ENCODE data around the gene CYGB. TPM values are rescaled to one million over a fixed set of nuclear protein-coding genes. Genes with fewer than 3 reads are reported as not detected.
"Not testable (repeated sequence)": the region's sequence is repeated elsewhere in the genome, so short reads cannot be mapped to it uniquely, and the experiment has no call there.

Gene CYGB
- total RNA-seq, 1 donor from 2014 or later: not detected

DNA sequence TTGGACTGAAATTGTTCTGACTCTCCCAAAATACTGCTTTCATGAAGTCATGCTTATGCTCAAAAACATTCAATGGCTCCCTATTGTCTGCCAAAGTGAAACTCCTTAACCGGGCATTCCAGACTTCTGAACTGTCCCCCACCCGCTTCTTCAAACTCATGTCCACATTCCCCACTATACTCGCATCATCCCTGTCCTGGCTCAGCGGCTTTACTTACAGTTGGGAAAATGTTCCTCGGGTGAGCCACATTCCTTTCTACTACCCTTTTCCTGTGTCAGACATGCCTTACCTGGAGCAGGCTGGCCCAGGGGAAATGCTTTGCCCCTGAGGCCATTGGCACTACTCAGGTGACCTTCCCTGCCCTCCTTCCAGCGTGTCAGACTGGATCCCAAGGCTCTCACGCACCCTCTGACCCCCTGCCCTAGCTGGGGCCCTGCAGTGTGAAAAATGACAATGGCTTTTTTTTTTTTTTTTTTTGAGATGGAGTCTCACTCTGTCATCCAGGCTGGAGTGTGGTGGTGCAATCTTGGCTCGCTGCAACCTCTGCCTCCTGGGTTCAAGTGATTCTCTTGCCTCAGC is 5.3 kb downstream of the CYGB start:
- no peaks in the 10 kb centered on the region for H3K36me3 Mint-ChIP-seq (ENCODE audit: low read depth)
- no peak overlapping the region for H3K4me3 Mint-ChIP-seq
- no peak overlapping the region for H3K27ac Mint-ChIP-seq
- peaks cover 25% of the 10 kb centered on the region for H3K27me3 Mint-ChIP-seq
- intact Hi-C loops (cut with micrococcal nuclease): no loop called here
- H3K9me3 Mint-ChIP-seq: no peaks in the 10 kb centered on the region
- no peak for DNase-seq
- H3K4me1 Mint-ChIP-seq: peaks cover 3% of the 10 kb centered on the region

DNA sequence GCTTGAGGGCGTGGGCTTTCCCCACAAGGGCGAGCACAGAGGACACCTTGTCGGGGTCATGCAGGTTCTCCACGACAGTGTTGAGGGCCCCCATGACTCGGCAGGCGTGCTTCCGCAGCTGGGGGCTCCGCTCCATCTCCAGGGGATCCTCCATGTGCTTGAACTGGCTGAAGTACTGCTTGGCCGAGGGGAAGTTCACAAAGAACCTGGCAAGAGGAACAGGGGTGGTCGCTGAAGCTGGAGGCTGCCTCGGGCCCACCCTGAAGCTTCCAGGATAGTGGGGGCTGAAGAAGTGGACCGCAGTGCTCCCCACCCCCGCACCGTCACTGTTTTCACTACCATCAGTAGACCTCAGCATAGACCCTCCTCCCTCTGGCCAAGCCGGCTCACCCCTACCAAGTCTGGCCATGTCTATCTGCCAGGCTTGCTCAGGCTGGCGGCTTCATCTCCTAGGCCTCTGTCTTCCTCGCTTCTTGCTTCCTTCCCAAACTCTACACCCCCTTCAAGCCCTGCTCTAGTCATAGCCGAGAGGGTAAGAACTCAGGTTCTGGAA is 5.9 kb downstream of the CYGB start:
- intact Hi-C loops (cut with micrococcal nuclease): no loop called here
- no peak for DNase-seq
- Mint-ChIP-seq H3K27me3 (peaks cover 21% of the 10 kb centered on the region), H3K4me1 (peaks cover 3% of the 10 kb centered on the region), H3K9me3 (no peaks in the 10 kb centered on the region), H3K4me3 (no peak overlapping the region), H3K36me3 (ENCODE audit: low read depth) (no peaks in the 10 kb centered on the region), H3K27ac (no peak overlapping the region)

DNA sequence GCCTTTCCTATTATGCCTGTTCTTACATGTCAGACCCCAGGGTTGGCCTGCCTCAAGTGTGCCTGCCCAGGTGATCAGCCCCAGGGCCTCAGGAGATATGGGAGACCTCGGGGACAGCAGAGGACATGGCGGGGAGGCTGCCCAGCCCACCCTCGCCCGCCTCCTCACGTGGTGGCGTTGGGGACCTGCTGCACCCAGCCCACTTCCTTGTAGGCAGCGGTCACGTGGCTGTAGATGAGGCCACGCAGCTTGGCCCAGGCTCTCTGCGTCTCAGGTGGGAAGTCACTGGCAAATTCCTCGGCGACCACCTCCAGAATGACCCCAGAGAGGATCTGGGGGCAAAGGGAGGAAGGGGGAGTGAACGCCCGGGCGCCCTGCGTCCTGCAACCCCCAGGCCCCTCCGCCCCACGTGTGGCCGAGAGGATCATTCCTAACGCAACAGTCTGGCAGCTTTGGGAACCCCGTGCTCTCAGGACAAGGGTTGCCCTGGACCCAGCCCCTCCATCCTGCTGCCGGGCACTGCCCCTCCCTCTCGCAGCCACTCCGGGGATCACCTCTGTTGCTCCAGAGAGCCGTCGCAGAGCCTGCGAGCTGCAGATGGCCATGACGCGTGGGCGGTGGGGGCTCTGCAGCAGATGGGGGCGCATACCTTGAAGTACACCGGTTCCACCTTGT is 6.6 kb downstream of the CYGB start:
- Mint-ChIP-seq H3K9me3 (no peaks in the 10 kb centered on the region), H3K36me3 (ENCODE audit: low read depth) (no peaks in the 10 kb centered on the region), H3K4me1 (peaks cover 3% of the 10 kb centered on the region), H3K4me3 (no peak overlapping the region), H3K27ac (no peak overlapping the region), H3K27me3 (peaks cover 15% of the 10 kb centered on the region)
- DNase-seq: no peak
- intact Hi-C loops (cut with micrococcal nuclease): no loop called here

DNA sequence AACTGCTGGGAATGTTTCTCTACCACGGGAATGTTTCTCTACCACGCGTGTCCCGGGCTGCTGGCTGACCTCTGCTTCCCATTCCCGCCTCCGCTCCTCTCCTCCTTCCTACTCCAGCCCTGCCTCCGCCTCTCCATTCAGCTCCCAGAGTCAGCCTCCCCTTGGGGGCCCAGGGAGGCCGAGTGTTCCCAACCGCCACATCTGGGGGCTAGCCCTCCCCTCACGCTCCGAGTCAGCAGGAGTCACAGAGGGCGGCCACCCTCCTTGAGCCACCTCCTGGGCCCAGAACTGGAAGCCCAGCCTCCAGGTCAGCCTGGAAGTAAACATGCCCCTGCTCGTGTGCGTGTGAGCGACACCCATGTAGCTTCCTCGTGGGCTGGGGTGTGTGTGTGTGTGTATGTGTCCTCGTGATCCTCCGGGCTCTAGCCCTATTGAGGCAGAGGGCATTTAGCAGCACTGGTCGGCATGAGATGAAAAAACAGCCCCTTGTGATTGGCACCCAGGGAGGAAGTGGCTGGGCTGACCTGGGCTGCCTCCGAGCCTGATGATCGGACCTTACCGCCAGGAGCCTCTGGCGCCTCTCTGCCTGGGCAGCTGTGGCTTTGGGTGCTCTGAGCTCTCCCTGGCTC is 7.3 kb downstream of the CYGB start:
- H3K36me3 Mint-ChIP-seq (ENCODE audit: low read depth): no peaks in the 10 kb centered on the region
- no peak overlapping the region for H3K4me3 Mint-ChIP-seq
- no peak for DNase-seq
- no peak overlapping the region for H3K27ac Mint-ChIP-seq
- intact Hi-C loops (cut with micrococcal nuclease): no loop called here
- H3K4me1 Mint-ChIP-seq: peaks cover 3% of the 10 kb centered on the region
- H3K27me3 Mint-ChIP-seq: peaks cover 12% of the 10 kb centered on the region
- no peaks in the 10 kb centered on the region for H3K9me3 Mint-ChIP-seq

DNA sequence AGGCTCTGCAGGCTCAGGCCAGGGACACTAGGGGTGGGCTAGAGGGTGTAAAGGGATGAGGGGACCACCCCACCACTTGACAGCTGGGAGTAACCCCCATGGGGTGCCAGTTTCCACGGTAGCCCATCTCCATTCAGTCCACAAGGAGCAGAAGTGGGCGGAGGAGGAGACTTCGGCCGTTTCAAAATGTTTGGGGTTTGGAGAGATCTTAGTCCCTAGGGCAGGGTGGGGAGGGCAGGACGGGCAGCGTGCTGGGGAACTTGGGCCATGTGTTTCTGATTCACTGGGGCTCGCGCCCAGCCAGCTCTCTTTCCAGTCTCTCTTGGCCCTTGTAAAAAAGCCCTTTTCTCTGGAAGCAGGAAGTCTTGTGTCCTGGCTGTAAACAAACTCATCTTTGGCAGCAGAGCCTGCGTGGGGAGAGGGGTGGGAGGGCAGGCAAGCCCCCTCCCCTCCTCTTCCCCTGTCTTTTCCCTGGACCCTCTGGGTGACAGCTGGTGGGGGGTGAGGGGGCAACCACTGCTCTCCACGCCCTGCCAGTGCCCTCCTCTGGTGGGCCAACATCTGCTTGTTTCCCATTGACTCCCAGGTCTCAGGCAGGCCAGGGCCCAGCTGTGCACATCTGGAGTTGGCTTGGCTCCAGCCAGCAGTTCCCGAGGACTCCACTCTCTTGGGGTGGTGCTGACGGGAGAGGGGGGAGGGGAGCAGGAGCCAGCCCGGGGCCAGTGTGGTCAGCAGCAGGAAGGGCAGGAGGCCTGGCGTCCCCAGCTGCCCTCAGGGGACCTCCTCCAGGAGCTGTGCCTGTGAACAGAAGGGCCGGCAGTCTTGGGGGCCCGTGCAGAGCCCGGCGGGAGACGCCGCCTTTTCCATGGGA is 8.1 kb downstream of the CYGB start:
- H3K9me3 Mint-ChIP-seq: no peaks in the 10 kb centered on the region
- H3K4me3 Mint-ChIP-seq: no peak overlapping the region
- no peak overlapping the region for H3K27ac Mint-ChIP-seq
- H3K27me3 Mint-ChIP-seq: peaks cover 11% of the 10 kb centered on the region
- H3K36me3 Mint-ChIP-seq (ENCODE audit: low read depth): no peaks in the 10 kb centered on the region
- no peak for DNase-seq
- intact Hi-C loops (cut with micrococcal nuclease): no loop called here
- peaks cover 5% of the 10 kb centered on the region for H3K4me1 Mint-ChIP-seq

GRCh38 chr17:76528528-76529223 is 8.8 kb downstream of the CYGB start:
- intact Hi-C loops (cut with micrococcal nuclease): no loop called here
- H3K4me3 Mint-ChIP-seq: no peak overlapping the region

GRCh38 chr17:76528156-76528527 is 9.4 kb downstream of the CYGB start:
- DNase-seq: no peak
- H3K4me1 Mint-ChIP-seq: peaks cover 11% of the 10 kb centered on the region
- H3K36me3 Mint-ChIP-seq (ENCODE audit: low read depth): no peaks in the 10 kb centered on the region
- H3K27ac Mint-ChIP-seq: no peak overlapping the region
- no peak overlapping the region for H3K4me3 Mint-ChIP-seq
- peaks cover 11% of the 10 kb centered on the region for H3K27me3 Mint-ChIP-seq
- H3K9me3 Mint-ChIP-seq: no peaks in the 10 kb centered on the region
- intact Hi-C loops (cut with micrococcal nuclease): no loop called here

More at GRCh38 chr17:76528528-76529223, 8.8 kb downstream of the CYGB start:
- no peak overlapping the region for H3K27ac Mint-ChIP-seq
- no peaks in the 10 kb centered on the region for H3K9me3 Mint-ChIP-seq
- no peak for DNase-seq
- peaks cover 7% of the 10 kb centered on the region for H3K4me1 Mint-ChIP-seq
- H3K36me3 Mint-ChIP-seq (ENCODE audit: low read depth): no peaks in the 10 kb centered on the region
- peaks cover 9% of the 10 kb centered on the region for H3K27me3 Mint-ChIP-seq

GRCh38 chr17:76527430-76528111 is 9.9 kb downstream of the CYGB start:
- intact Hi-C loops (cut with micrococcal nuclease): no loop called here
- H3K4me3 Mint-ChIP-seq: no peak overlapping the region
- peak; percentile 75 for DNase-seq
- H3K9me3 Mint-ChIP-seq: no peaks in the 10 kb centered on the region
- no peaks in the 10 kb centered on the region for H3K36me3 Mint-ChIP-seq (ENCODE audit: low read depth)
- peaks cover 14% of the 10 kb centered on the region for H3K4me1 Mint-ChIP-seq
- no peak overlapping the region for H3K27ac Mint-ChIP-seq
- peaks cover 11% of the 10 kb centered on the region for H3K27me3 Mint-ChIP-seq

- H3K4me3 Mint-ChIP-seq; H3K9me3 Mint-ChIP-seq; H3K27ac Mint-ChIP-seq; H3K36me3 Mint-ChIP-seq (ENCODE audit: low read depth); intact Hi-C loops (cut with micrococcal nuclease); H3K27me3 Mint-ChIP-seq; DNase-seq: not testable (repeated sequence)
- peaks cover 14% of the 10 kb centered on the region for H3K4me1 Mint-ChIP-seq
Measured at GRCh38 chr17:76527016-76527415, 10.5 kb downstream of the CYGB start.

- H3K27ac Mint-ChIP-seq; H3K4me3 Mint-ChIP-seq; H3K36me3 Mint-ChIP-seq (ENCODE audit: low read depth); DNase-seq; intact Hi-C loops (cut with micrococcal nuclease); H3K9me3 Mint-ChIP-seq; H3K27me3 Mint-ChIP-seq: not testable (repeated sequence)
- peaks cover 14% of the 10 kb centered on the region for H3K4me1 Mint-ChIP-seq
Measured at GRCh38 chr17:76525513-76525833, 12.0 kb downstream of the CYGB start.

GRCh38 chr17:76524598-76525512 is 12.7 kb downstream of the CYGB start:
- Mint-ChIP-seq H3K9me3 (no peaks in the 10 kb centered on the region), H3K36me3 (ENCODE audit: low read depth) (no peaks in the 10 kb centered on the region), H3K4me1 (peaks cover 14% of the 10 kb centered on the region), H3K4me3 (no peak overlapping the region), H3K27me3 (peaks cover 6% of the 10 kb centered on the region), H3K27ac (no peak overlapping the region)
- DNase-seq: no peak
- intact Hi-C loops (cut with micrococcal nuclease): no loop called here
